ENCODE data around the gene PDE6A.
"Not testable (repeated sequence)": the region's sequence is repeated elsewhere in the genome, so short reads cannot be mapped to it uniquely, and the experiment has no call there.

Gene PDE6A

DNA sequence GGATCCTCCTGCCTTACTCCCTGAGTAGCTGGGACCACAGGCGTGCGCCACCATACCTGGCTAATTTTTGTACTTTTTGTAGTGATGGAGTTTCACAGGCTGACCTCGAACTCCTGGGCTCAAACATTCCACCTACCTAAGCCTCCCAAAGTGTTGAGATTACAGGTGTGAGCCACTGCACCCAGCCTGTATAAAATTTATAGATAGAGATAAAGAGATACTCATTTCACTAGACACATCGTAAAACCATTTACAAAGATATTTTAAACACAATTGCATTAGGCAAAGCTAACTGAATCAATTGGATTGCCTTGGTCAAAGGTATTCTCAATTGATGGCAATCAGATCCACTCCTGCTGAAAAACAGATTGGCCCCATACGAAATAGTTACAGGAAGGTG lies 52.0 kb downstream of the PDE6A start:
- no peak for DNase-seq

GRCh38 chr5:149888280-149888679 lies 56.3 kb downstream of the PDE6A start:
- no peak for DNase-seq

DNA sequence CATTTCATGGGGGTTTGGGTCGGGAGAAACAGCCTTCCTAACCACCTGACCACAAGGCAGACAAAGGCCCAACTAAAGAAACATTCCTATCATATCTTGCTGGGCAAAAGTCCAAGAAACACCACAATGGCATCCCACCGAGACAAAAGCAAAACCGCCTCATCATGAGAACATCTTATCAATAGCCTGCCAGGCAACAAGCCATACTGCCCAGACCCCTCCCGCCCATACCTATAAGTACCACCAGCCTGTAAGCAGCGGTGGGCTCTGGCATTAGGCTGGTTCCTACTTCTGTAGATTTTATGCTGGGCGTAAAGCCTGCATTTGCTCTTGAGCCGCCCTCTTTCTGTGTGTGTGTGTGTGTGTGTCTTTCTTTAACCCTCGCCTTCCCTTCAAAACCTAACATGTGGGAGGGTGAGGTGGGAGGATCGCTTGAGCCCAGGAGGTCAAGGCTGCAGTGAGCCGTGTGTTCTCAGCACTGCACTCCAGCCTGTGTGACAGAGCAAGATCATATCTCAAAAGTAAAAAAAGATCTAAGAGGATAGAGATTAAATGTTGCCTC lies 56.9 kb downstream of the PDE6A start:
- no peak for DNase-seq

GRCh38 chr5:149886692-149887470 lies 57.7 kb downstream of the PDE6A start:
- DNase-seq = no peak

- no peak for DNase-seq
Measured at GRCh38 chr5:149886060-149886459, 58.5 kb downstream of the PDE6A start.

- DNase-seq = no peak
Measured at GRCh38 chr5:149885513-149885912, 59.1 kb downstream of the PDE6A start.

DNA sequence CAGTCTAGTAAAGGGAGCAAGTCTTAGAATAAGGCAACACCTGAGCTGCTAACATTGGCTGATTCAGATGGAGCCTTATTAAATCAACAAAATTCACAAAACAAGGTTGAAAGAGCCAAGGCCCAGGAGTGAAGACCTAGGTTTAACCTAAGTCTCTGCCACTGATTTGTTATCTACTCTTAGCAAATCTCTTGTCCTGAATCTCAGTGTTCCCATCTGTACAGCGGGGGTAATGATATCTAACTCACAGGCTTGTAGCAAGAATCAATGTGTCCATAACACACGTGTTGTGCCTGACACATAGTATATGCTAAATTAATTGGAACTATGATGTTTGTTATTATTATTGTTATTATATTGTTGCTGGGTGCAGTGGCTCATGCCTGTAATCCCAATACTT lies 61.0 kb downstream of the PDE6A start:
- no peak for DNase-seq

DNA sequence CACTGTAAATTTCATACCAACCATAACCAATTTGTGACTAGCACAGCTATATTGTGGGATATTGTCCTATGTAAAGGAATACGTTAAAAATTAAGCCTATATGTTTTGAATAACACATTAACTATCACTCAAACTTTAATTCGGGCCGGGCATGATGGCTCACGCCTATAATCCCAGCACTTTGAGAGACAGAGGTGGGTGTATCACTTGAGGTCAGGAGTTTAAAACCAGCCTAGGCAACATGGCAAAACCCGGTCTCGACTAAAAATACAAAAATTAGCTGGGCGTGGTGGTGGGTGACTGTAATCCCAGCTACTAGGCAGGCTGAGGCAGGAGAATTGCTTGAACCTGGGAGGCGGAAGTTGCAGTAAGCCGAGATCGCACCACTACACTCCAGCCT lies 62.0 kb downstream of the PDE6A start:
- not testable (repeated sequence) for DNase-seq

DNA sequence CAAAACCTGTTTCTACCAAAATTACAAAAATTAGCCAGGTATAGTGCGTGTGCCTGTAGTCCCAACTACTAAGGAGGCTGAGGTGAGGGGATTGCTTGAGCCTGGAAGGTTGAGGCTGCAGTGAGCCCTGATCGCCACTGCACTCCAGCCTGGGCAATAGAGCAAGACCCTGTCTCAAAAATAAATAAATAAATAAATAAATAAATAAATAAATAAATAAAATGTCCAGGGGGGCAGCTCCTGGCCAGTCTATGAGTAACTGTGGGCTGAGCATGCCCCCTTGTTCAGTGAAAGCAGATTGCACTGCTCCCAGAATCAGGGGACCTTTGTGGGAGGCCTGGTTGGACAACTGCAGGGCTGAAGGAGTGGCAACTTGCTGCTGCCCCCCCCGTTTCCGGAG lies 62.7 kb downstream of the PDE6A start:
- no peak for DNase-seq

DNA sequence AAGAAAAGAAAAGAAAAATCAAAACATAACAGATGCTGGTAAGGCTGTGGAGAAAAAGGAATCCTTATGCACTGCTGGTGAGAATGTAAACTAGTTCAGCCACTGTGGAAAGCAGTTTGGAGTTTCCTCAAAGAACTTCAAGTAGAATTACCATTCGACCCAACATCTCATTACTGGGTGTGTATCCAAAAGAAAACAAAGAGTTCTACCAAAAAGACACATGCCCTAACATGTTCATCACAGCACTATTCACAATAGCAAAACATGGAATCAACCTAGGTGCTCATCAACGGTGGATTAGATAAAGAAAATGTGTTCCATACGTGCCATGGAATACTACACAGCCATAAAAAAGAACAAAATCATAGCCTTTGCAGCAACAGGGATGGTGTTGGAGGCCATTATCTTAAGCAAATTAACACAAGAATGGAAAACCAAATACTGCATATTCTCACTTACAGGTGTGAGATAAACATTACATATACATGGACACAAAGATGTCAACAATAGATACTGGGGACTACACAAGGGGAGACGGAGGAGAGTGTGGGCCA lies 63.4 kb downstream of the PDE6A start:
- DNase-seq = no peak

DNA sequence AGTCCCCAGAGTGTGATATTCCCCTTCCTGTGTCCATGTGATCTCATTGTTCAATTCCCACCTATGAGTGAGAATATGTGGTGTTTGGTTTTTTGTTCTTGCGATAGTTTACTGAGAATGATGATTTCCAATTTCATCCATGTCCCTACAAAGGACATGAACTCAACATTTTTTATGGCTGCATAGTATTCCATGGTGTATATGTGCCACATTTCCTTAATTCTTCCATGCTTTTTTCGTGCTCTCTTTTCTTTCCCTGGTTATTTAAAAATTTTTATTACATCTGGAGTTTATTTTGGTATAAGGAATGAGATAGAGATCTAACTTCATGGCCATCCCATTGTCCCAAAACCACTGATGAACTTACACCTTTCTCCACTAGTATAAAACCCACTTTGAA lies 65.0 kb downstream of the PDE6A start:
- DNase-seq = not testable (repeated sequence)

GRCh38 chr5:149878371-149878770 lies 66.2 kb downstream of the PDE6A start:
- no peak for DNase-seq

DNA sequence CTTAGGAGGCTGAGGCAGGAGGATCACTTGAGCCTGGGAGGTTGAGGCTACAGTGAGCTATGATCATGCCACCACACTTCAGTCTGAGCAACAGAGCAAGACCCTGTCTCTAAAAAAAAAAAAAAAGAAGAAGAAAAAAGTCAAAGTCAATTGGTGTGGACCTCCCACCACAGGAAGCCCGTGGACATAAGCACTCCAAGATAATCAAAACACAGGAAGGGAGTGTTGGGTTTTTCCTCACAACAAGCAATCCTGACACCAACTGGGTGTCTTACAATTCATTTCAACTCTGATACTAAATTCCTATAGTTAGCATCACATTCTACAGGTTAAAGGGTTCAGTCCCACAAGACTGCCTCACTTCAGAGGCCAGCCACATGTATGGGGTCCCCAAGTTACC lies 70.7 kb downstream of the PDE6A start:
- DNase-seq = no peak

- DNase-seq = no peak
Measured at GRCh38 chr5:149872351-149873040, 72.1 kb downstream of the PDE6A start.

DNA sequence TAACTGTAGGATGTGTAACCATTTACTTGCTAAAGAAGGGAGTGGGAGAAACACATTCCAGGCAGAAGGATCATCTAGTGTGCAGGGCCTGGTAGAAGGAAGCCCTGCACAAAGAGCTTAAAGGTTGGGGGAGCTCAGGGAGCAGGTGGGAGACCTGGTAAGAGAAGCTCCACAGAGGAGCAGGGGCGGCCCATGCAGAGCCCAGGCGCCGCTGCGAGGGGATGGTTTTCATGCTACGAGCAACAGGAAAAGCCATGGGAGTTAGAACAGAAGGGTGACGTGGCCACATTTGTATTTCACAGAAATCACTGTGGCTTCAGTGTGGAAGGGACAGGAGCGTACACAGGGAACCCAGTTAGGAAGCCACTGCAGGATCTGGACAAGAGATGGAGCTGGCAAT lies 73.1 kb downstream of the PDE6A start:
- DNase-seq = no peak

GRCh38 chr5:149870697-149871096 lies 73.9 kb downstream of the PDE6A start:
- no peak for DNase-seq

GRCh38 chr5:149870232-149870631 lies 74.4 kb downstream of the PDE6A start:
- no peak for DNase-seq

GRCh38 chr5:149869411-149869821 lies 75.2 kb downstream of the PDE6A start:
- DNase-seq = no peak

DNA sequence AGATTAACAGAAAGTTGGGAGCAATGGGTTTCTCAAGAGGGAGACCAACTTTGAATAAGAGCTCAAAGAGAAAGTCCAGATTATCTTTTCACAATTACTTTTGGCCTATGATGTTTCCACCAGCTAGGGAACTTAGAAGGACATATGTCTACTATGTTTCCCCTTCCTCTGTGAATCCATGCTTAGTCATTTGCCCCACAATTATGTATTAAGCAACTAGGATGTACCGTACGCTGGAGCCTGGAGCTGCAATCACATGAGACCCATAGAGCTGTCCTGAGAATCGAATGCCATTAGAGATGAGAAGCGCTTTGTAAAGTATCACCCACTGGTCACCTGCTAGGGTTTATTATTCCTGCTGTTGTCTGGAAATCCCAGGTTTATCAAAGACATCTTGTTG lies 78.8 kb downstream of the PDE6A start:
- DNase-seq = no peak

GRCh38 chr5:149863830-149864229 lies 80.8 kb downstream of the PDE6A start:
- no peak for DNase-seq

DNA sequence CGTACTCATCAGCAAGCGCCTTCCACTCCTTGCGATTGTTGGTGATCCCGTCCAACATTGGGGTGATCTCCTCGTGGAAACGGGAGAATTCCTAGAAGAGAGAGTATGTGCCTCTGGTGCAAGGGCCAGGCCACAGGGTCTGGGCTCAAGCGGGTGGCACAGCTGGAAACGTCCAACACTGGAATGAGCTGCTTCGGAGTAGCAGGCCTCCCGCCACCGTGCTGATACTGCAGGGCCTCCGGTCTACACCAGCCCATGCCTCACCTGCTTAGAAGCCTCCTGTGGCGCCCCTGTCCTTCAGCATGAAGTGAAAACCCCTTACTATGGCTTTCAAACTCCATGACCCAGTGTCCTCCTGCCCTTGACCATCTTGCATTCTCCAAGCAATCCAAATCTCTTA lies 81.4 kb downstream of the PDE6A start:
- DNase-seq = no peak

DNA sequence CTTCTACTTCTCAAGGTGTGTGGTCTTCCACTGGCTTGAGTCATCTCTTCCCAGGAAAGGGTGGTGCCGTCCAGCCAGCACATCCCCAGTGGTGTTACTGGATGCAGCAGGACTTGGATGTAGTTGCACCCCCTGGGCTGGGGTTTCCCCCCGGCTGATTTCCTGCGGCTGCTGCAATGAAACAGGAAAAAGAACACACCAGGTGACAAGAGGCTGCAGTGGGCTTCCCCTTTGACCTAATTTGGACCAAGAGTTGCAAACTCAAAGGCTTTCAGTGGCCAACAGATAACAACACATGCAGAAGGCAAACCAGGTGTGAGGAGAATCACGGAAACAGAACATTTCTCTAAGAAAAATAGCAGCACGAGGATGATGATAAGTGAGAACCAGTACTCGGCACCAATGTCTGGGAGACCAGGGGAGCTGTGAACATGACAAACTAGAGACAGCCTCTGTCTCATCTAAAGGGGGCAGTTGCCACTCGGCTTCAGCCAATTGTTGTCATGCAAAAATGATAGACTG lies 83.7 kb downstream of the PDE6A start:
- DNase-seq = no peak

DNA sequence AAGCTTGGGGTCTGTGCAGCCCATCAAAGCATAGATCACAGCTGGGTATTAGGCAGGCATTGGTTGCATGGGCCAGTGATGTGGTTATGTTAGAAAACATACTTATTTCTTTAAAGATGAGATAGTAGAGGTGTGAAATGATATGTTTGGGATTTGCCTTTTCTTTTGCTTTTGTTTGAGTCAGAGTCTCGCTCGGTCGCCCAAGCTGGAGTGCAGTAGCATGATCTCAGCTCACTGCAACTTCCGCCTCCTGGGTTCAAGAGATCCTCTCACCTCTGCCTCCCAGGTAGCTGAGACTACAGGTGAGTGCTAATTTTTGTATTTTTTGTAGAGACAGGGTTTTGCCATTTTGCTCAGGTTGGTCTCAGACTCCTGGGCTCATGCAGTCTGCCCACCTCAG lies 84.8 kb downstream of the PDE6A start:
- DNase-seq = no peak

DNA sequence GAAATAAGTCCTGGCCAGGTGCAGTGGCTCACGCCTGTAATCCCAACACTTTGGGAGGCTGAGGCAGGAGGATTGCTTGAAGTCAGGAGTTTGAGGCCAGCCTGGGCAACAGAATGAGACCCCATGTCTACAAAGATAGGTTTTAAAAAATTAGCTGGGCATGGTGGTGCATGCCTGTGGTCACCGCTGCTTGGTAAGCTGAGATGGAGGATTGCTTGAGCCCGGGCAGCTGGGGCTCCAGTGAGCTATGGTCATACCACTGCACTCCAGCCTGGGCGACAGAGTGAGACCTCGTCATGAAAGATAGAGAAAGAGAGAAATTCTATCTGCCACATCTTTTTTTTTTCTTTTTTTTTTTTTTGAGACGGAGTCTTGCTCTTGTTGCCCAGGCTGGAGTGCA lies 86.1 kb downstream of the PDE6A start:
- not testable (repeated sequence) for DNase-seq

Measured in activated CD4-positive, alpha-beta T cell treated with anti-CD3 and anti-CD28 coated beads for 1 hour (primary cell).